Stimulated activated effector memory CD8-positive, alpha-beta T cell treated with anti-CD3 and anti-CD28 coated beads, Interleukin-12 subunit alpha, Interleukin-12 subunit beta, amount 100 ng/mL, for 72 hours (primary cell): ENCODE data around the gene NF1.
"Not testable (repeated sequence)": the region's sequence is repeated elsewhere in the genome, so short reads cannot be mapped to it uniquely, and the experiment has no call there.

Source experiments
- ATAC-seq: fragments of 150-1000 bp; cut with Tn5 transposase; 2 replicates; pipeline ENCODE4 v1.10.0; 2021
- DNase-seq, 2 donors: peaks; one replicate each; pipeline ENCODE4 v3.0.0; 2021 to 2022; ENCODE audit warnings: low spot score in 2 of 2
- H3K27ac Mint-ChIP-seq: one replicate; pipeline ENCODE4 v1.8.0; 2022; ENCODE audit warnings: mild to moderate bottlenecking, mixed read lengths
- H3K36me3 Mint-ChIP-seq: one replicate; pipeline ENCODE4 v1.8.0; 2022; ENCODE audit warnings: mild to moderate bottlenecking, mixed read lengths
- H3K4me1 Mint-ChIP-seq: one replicate; pipeline ENCODE4 v1.8.0; 2022; ENCODE audit warnings: mixed read lengths
- H3K4me3 Mint-ChIP-seq: one replicate; pipeline ENCODE4 v1.8.0; 2022; ENCODE audit warnings: mild to moderate bottlenecking, mixed read lengths
- H3K9me3 Mint-ChIP-seq: one replicate; pipeline ENCODE4 v1.8.0; 2022; ENCODE audit warnings: mixed read lengths

Gene NF1

GRCh38 chr17:31064707-31065106 is 30.1 kb upstream of the NF1 start:
- Mint-ChIP-seq H3K4me3 (no peak overlapping the region), H3K9me3 (no peaks in the 10 kb centered on the region), H3K4me1 (no peaks in the 10 kb centered on the region), H3K36me3 (no peaks in the 10 kb centered on the region), H3K27ac (no peak overlapping the region)
- ATAC-seq (no peak), DNase-seq (no peak)

- DNase-seq (no peak), ATAC-seq (peak; percentile 76)
- Mint-ChIP-seq H3K4me1 (no peaks in the 10 kb centered on the region), H3K4me3 (no peak overlapping the region), H3K36me3 (no peaks in the 10 kb centered on the region), H3K9me3 (no peaks in the 10 kb centered on the region), H3K27ac (no peak overlapping the region)
These were observed 27.0 kb upstream of the NF1 start for GRCh38 chr17:31067691-31068184.

- H3K4me3 Mint-ChIP-seq: no peak overlapping the region
- no peaks in the 10 kb centered on the region for H3K9me3 Mint-ChIP-seq
- no peak overlapping the region for H3K27ac Mint-ChIP-seq
- DNase-seq (peak; percentile 16 to 80), ATAC-seq (peak; percentile 80)
- H3K36me3 Mint-ChIP-seq: no peaks in the 10 kb centered on the region
- no peaks in the 10 kb centered on the region for H3K4me1 Mint-ChIP-seq
These were observed 26.5 kb upstream of the NF1 start for GRCh38 chr17:31068291-31068690.

- DNase-seq (no peak), ATAC-seq (no peak)
- no peak overlapping the region for H3K27ac Mint-ChIP-seq
- no peaks in the 10 kb centered on the region for H3K9me3 Mint-ChIP-seq
- H3K4me3 Mint-ChIP-seq: no peak overlapping the region
- H3K36me3 Mint-ChIP-seq: no peaks in the 10 kb centered on the region
- no peaks in the 10 kb centered on the region for H3K4me1 Mint-ChIP-seq
These were observed 22.6 kb upstream of the NF1 start for GRCh38 chr17:31072186-31072585.

GRCh38 chr17:31073411-31073810 is 21.4 kb upstream of the NF1 start:
- Mint-ChIP-seq H3K27ac (no peak overlapping the region), H3K4me1 (no peaks in the 10 kb centered on the region), H3K4me3 (no peak overlapping the region), H3K36me3 (no peaks in the 10 kb centered on the region), H3K9me3 (no peaks in the 10 kb centered on the region)
- DNase-seq (no peak), ATAC-seq (no peak)

GRCh38 chr17:31074772-31075555 is 19.8 kb upstream of the NF1 start:
- no peak for ATAC-seq
- no peaks in the 10 kb centered on the region for H3K9me3 Mint-ChIP-seq
- no peak overlapping the region for H3K27ac Mint-ChIP-seq
- H3K4me3 Mint-ChIP-seq: no peak overlapping the region
- no peaks in the 10 kb centered on the region for H3K4me1 Mint-ChIP-seq
- no peak for DNase-seq
- no peaks in the 10 kb centered on the region for H3K36me3 Mint-ChIP-seq

- DNase-seq: no peak
- H3K4me3 Mint-ChIP-seq: no peak overlapping the region
- H3K9me3 Mint-ChIP-seq: no peaks in the 10 kb centered on the region
- ATAC-seq: no peak
- H3K27ac Mint-ChIP-seq: no peak overlapping the region
- no peaks in the 10 kb centered on the region for H3K36me3 Mint-ChIP-seq
- H3K4me1 Mint-ChIP-seq: no peaks in the 10 kb centered on the region
These were observed 16.5 kb upstream of the NF1 start for GRCh38 chr17:31078290-31078689.

GRCh38 chr17:31079731-31080130 is 15.0 kb upstream of the NF1 start:
- H3K27ac Mint-ChIP-seq: no peak overlapping the region
- H3K4me1 Mint-ChIP-seq: no peaks in the 10 kb centered on the region
- DNase-seq: no peak
- no peaks in the 10 kb centered on the region for H3K36me3 Mint-ChIP-seq
- no peaks in the 10 kb centered on the region for H3K9me3 Mint-ChIP-seq
- H3K4me3 Mint-ChIP-seq: no peak overlapping the region
- no peak for ATAC-seq

GRCh38 chr17:31085563-31085962 is 9.2 kb upstream of the NF1 start:
- Mint-ChIP-seq H3K36me3 (no peaks in the 10 kb centered on the region), H3K9me3 (no peaks in the 10 kb centered on the region), H3K4me3 (no peak overlapping the region), H3K27ac (no peak overlapping the region), H3K4me1 (no peaks in the 10 kb centered on the region)
- DNase-seq (no peak), ATAC-seq (no peak)

- Mint-ChIP-seq H3K4me1 (no peaks in the 10 kb centered on the region), H3K9me3 (no peaks in the 10 kb centered on the region), H3K36me3 (no peaks in the 10 kb centered on the region), H3K27ac (no peak overlapping the region), H3K4me3 (no peak overlapping the region)
- ATAC-seq (no peak), DNase-seq (no peak)
These were observed 5.3 kb upstream of the NF1 start for GRCh38 chr17:31089471-31089870.

GRCh38 chr17:31090650-31091049 is 4.1 kb upstream of the NF1 start:
- not testable (repeated sequence) for DNase-seq, H3K9me3 Mint-ChIP-seq, H3K4me3 Mint-ChIP-seq, H3K36me3 Mint-ChIP-seq, H3K27ac Mint-ChIP-seq, ATAC-seq, H3K4me1 Mint-ChIP-seq

- Mint-ChIP-seq H3K36me3 (no peaks in the 10 kb centered on the region), H3K9me3 (no peaks in the 10 kb centered on the region), H3K4me3 (no peak overlapping the region), H3K4me1 (peaks cover 13% of the 10 kb centered on the region), H3K27ac (no peak overlapping the region)
- ATAC-seq: no peak
- no peak for DNase-seq
These were observed 2.2 kb upstream of the NF1 start for GRCh38 chr17:31092475-31093064.

GRCh38 chr17:31093866-31094599 is 744 bp upstream of the NF1 start:
- H3K9me3 Mint-ChIP-seq: no peaks in the 10 kb centered on the region
- peak overlapping the region; percentile 97 for H3K27ac Mint-ChIP-seq
- no peaks in the 10 kb centered on the region for H3K36me3 Mint-ChIP-seq
- peak overlapping the region; percentile 94 for H3K4me3 Mint-ChIP-seq
- ATAC-seq (no peak), DNase-seq (peak in 1 of 2 donors; percentile 48)
- H3K4me1 Mint-ChIP-seq: peaks cover 13% of the 10 kb centered on the region

GRCh38 chr17:31095236-31096105 is 694 bp downstream of the NF1 start:
- no peaks in the 10 kb centered on the region for H3K36me3 Mint-ChIP-seq
- H3K4me1 Mint-ChIP-seq: peaks cover 13% of the 10 kb centered on the region
- no peaks in the 10 kb centered on the region for H3K9me3 Mint-ChIP-seq
- DNase-seq: peak; percentile 17 to 61
- H3K27ac Mint-ChIP-seq: peak overlapping the region; percentile 97
- ATAC-seq: peak; percentile 64
- H3K4me3 Mint-ChIP-seq: peak overlapping the region; percentile 94

GRCh38 chr17:31096106-31096436 is 1.3 kb downstream of the NF1 start:
- Mint-ChIP-seq H3K9me3 (no peaks in the 10 kb centered on the region), H3K4me3 (peak overlapping the region; percentile 94), H3K36me3 (no peaks in the 10 kb centered on the region), H3K4me1 (peaks cover 13% of the 10 kb centered on the region), H3K27ac (peak overlapping the region; percentile 97)
- DNase-seq (no peak), ATAC-seq (no peak)
